ENCODE results near the gene BCKDHB.

- TF ChIP-seq POLR2A (IDR thresholded peaks at IDR 0.05) (no peak), CTCF (IDR thresholded peaks at IDR 0.05) (no peak), POLR2AphosphoS5 (IDR thresholded peaks at IDR 0.05) (no peak), EP300 (IDR thresholded peaks at IDR 0.05) (no peak)
Observed at GRCh38 chr6:80158478-80158989, 52.1 kb downstream of the BCKDHB start.
